Neural cell (in vitro differentiated cells): ENCODE data around the gene KLLN. TPM values are rescaled to one million over a fixed set of nuclear protein-coding genes. Genes with fewer than 3 reads are reported as not detected.
"Not testable (repeated sequence)": the region's sequence is repeated elsewhere in the genome, so short reads cannot be mapped to it uniquely, and the experiment has no call there.

Experiments
- H2AFZ ChIP-seq: fragments of 200-600, 300-800 bp; sonication (generic), shearing (Covaris generic); 2 replicates; pipeline ENCODE4 v1.6.0; 2014; ENCODE audit warnings: low read depth, mild to moderate bottlenecking, antibody characterized with exemption, low read length, moderate library complexity
- H3F3A ChIP-seq: fragments of 200-600 bp; shearing (Covaris generic); 2 replicates; pipeline ENCODE4 v1.6.1; 2016; ENCODE audit warnings: mild to moderate bottlenecking, moderate library complexity, mixed read lengths, antibody characterized with exemption, low read length; ENCODE audit not compliant: insufficient read depth, poor library complexity, severe bottlenecking
- H3K27ac ChIP-seq: fragments of 200-600, 300-800 bp; sonication (generic), shearing (Covaris generic); 2 replicates; pipeline ENCODE4 v1.5.1; 2014; ENCODE audit warnings: mild to moderate bottlenecking, low read length, moderate library complexity
- H3K27me3 ChIP-seq: fragments of 300-800, 200-600 bp; sonication (generic), shearing (Covaris generic); 2 replicates; pipeline ENCODE4 v1.6.0; 2014; ENCODE audit warnings: mild to moderate bottlenecking, low read depth, low read length, moderate library complexity; ENCODE audit not compliant: insufficient read depth
- H3K36me3 ChIP-seq: fragments of 300-800, 200-600 bp; sonication (generic), shearing (Covaris generic); 2 replicates; pipeline ENCODE4 v1.5.1; 2014; ENCODE audit warnings: mild to moderate bottlenecking, antibody characterized with exemption, low read length, moderate library complexity; ENCODE audit not compliant: insufficient read depth
- H3K4me2 ChIP-seq: fragments of 300-800, 200-600 bp; sonication (generic), shearing (Covaris generic); 2 replicates; pipeline ENCODE4 v1.6.0; 2014; ENCODE audit warnings: mild to moderate bottlenecking, low read length
- H3K4me3 ChIP-seq: fragments of 300-800, 200-600 bp; sonication (generic), shearing (Covaris generic); 2 replicates; pipeline ENCODE4 v1.5.1; 2014; ENCODE audit warnings: mild to moderate bottlenecking, low read length, moderate library complexity
- H3K79me2 ChIP-seq: fragments of 200-600 bp; shearing (Covaris generic); replicated peaks from 2 replicates; pipeline ENCODE4 v1.6.0; 2014; ENCODE audit warnings: mild to moderate bottlenecking, low read length, moderate library complexity; ENCODE audit not compliant: insufficient read depth
- H3K9ac ChIP-seq: fragments of 300-800, 200-600 bp; sonication (generic), shearing (Covaris generic); 2 replicates; pipeline ENCODE4 v1.6.1; 2016; ENCODE audit warnings: mild to moderate bottlenecking, low read length, mixed read lengths
- H3K9me2 ChIP-seq: fragments of 200-600 bp; shearing (Covaris generic); 2 replicates; pipeline ENCODE4 v1.6.1; 2016; ENCODE audit warnings: mild to moderate bottlenecking, low read length, mixed read lengths; ENCODE audit not compliant: insufficient read depth
- H3K9me3 ChIP-seq: fragments of 200-600, 300-800 bp; sonication (generic), shearing (Covaris generic); 2 replicates; pipeline ENCODE4 v1.6.1; 2016; ENCODE audit warnings: mild to moderate bottlenecking, mixed run types, low read length, moderate library complexity, mixed read lengths
- H4K20me1 ChIP-seq: fragments of 200-600 bp; shearing (Covaris generic); 2 replicates; pipeline ENCODE4 v1.6.1; 2016; ENCODE audit warnings: mild to moderate bottlenecking, mixed run types; ENCODE audit not compliant: insufficient read depth
- EP300 ChIP-seq: fragments of 450-650 bp; conservative IDR thresholded peaks from 2 replicates; pipeline ENCODE4 v1.6.1; 2014; ENCODE audit warnings: antibody characterized with exemption, mild to moderate bottlenecking, moderate library complexity; ENCODE audit not compliant: poor library complexity, severe bottlenecking
- EZH2 ChIP-seq: fragments of 200-600, 300-800 bp; shearing (Covaris generic), sonication (generic); IDR thresholded peaks from 2 replicates; pipeline ENCODE4 v1.6.1; 2014; ENCODE audit warnings: antibody characterized with exemption, low read length, borderline replicate concordance, mild to moderate bottlenecking; ENCODE audit not compliant: insufficient read depth, poor library complexity, severe bottlenecking
- MXI1 ChIP-seq: fragments of 450-650 bp; conservative IDR thresholded peaks from 2 replicates; pipeline ENCODE4 v1.6.1; 2014; ENCODE audit warnings: antibody characterized with exemption, mild to moderate bottlenecking; ENCODE audit not compliant: poor library complexity, severe bottlenecking
- POLR2AphosphoS5 ChIP-seq: IDR thresholded peaks from 2 replicates; pipeline ENCODE4 v1.6.1; 2012
- RAD21 ChIP-seq: fragments of 450-650 bp; conservative IDR thresholded peaks from 2 replicates; pipeline ENCODE4 v1.6.1; 2014; ENCODE audit warnings: antibody characterized with exemption, mild to moderate bottlenecking, moderate library complexity
- SMC3 ChIP-seq: fragments of 450-650 bp; conservative IDR thresholded peaks from 2 replicates; pipeline ENCODE4 v1.6.1; 2014; ENCODE audit warnings: antibody characterized with exemption, mild to moderate bottlenecking, moderate library complexity; ENCODE audit not compliant: poor library complexity
- TAF1 ChIP-seq: IDR thresholded peaks from 2 replicates; pipeline ENCODE4 v1.6.1; 2012; ENCODE audit warnings: low read depth
- polyA plus RNA-seq: library from polyadenylated mRNA; depleted of rRNA; stranded (reverse); fragments of >200 nt; gene quantifications from 2 replicates; pipeline ENCODE4 v1.2.3, GENCODE V29; 2014
- TF ChIP-seq, protein P1 (sequence below): fragments of 450-650 bp; IDR thresholded peaks from 2 replicates; pipeline ENCODE4 v1.5.1; 2014; ENCODE audit warnings: antibody characterized with exemption, mild to moderate bottlenecking, moderate library complexity; ENCODE audit not compliant: poor library complexity, severe bottlenecking
- TF ChIP-seq, protein P2 (sequence below): IDR thresholded peaks from 2 replicates; pipeline ENCODE4 v1.6.1; 2012; ENCODE audit warnings: borderline replicate concordance

KLLN gene
- polyA plus RNA-seq, 1 donor from 2014 or later = 0.77 TPM

DNA sequence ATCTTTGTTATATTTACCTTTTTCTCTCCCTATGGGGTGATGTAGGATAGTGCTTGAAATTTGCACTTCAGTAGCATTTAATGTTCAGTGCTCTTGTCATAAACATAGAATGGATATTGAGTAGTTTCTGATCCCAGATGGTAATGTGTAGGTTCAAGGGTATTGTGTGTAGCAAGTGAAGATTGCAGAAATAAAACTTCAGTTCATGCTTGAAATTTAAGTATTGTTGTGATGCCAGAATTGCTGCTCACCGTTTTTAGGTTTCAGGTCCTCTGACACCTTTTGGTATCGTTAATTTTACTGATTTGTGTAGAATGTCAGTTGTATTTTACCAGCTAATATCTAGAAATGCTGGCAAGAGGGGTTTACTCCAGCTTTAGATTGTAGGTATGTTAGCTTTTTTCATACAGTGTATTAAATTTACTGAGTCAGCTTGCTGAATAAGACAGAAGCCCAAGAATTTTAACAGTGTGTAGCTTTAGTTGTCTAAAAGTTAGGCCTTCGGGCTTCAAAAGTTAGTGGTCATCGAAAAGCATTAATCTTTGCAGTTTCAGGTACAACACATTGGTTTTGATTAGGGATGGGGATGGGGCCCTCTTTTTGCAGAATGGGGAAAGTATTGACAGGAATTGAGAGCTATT lies 2.0 kb upstream of the KLLN start:
- Histone ChIP-seq H3K27me3 (no peaks in the 10 kb centered on the region), H4K20me1 (peaks cover 31% of the 10 kb centered on the region), H3K36me3 (no peaks in the 10 kb centered on the region), H3K4me3 (peak overlapping the region; percentile 80), H3K9me3 (no peaks in the 10 kb centered on the region), H3K9me2 (no peaks in the 10 kb centered on the region), H3K4me2 (peak overlapping the region; percentile 81), H2AFZ (no peak overlapping the region), H3K27ac (peak overlapping the region; percentile 99), H3K79me2 (peaks cover 61% of the 10 kb centered on the region), H3F3A (peaks cover 10% of the 10 kb centered on the region), H3K9ac (peak overlapping the region; percentile 98)
- TF ChIP-seq SMC3 (no peak), MXI1 (no peak), TAF1 (no peak), EZH2 (no peak), RAD21 (no peak), EP300 (no peak), POLR2AphosphoS5 (no peak)
- TF ChIP-seq, protein P1, sequence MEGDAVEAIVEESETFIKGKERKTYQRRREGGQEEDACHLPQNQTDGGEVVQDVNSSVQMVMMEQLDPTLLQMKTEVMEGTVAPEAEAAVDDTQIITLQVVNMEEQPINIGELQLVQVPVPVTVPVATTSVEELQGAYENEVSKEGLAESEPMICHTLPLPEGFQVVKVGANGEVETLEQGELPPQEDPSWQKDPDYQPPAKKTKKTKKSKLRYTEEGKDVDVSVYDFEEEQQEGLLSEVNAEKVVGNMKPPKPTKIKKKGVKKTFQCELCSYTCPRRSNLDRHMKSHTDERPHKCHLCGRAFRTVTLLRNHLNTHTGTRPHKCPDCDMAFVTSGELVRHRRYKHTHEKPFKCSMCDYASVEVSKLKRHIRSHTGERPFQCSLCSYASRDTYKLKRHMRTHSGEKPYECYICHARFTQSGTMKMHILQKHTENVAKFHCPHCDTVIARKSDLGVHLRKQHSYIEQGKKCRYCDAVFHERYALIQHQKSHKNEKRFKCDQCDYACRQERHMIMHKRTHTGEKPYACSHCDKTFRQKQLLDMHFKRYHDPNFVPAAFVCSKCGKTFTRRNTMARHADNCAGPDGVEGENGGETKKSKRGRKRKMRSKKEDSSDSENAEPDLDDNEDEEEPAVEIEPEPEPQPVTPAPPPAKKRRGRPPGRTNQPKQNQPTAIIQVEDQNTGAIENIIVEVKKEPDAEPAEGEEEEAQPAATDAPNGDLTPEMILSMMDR = no peak
- TF ChIP-seq, protein P2, sequence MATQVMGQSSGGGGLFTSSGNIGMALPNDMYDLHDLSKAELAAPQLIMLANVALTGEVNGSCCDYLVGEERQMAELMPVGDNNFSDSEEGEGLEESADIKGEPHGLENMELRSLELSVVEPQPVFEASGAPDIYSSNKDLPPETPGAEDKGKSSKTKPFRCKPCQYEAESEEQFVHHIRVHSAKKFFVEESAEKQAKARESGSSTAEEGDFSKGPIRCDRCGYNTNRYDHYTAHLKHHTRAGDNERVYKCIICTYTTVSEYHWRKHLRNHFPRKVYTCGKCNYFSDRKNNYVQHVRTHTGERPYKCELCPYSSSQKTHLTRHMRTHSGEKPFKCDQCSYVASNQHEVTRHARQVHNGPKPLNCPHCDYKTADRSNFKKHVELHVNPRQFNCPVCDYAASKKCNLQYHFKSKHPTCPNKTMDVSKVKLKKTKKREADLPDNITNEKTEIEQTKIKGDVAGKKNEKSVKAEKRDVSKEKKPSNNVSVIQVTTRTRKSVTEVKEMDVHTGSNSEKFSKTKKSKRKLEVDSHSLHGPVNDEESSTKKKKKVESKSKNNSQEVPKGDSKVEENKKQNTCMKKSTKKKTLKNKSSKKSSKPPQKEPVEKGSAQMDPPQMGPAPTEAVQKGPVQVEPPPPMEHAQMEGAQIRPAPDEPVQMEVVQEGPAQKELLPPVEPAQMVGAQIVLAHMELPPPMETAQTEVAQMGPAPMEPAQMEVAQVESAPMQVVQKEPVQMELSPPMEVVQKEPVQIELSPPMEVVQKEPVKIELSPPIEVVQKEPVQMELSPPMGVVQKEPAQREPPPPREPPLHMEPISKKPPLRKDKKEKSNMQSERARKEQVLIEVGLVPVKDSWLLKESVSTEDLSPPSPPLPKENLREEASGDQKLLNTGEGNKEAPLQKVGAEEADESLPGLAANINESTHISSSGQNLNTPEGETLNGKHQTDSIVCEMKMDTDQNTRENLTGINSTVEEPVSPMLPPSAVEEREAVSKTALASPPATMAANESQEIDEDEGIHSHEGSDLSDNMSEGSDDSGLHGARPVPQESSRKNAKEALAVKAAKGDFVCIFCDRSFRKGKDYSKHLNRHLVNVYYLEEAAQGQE = no peak

DNA sequence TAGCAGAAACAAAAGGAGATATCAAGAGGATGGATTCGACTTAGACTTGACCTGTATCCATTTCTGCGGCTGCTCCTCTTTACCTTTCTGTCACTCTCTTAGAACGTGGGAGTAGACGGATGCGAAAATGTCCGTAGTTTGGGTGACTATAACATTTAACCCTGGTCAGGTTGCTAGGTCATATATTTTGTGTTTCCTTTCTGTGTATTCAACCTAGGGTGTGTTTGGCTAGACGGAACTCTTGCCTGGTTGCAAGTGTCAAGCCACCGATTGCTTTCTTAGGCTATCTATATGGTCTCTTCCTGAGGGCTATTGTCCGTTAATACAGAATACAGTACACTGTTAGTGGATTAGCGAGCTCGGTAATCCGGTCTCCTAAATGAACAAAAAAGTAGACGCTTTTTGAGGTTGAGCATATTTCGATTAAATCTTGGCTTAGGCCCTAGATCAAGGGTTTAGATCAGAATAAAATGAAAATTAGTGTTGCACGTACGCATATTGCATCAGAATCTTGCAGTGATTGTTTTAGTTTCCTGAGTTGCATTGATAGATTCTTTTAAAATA lies 1.2 kb upstream of the KLLN start:
- Histone ChIP-seq H2AFZ (no peak overlapping the region), H3K36me3 (no peaks in the 10 kb centered on the region), H3K4me2 (peak overlapping the region; percentile 81), H3K79me2 (peaks cover 53% of the 10 kb centered on the region), H3K9me2 (no peaks in the 10 kb centered on the region), H3F3A (peaks cover 10% of the 10 kb centered on the region), H3K9me3 (no peaks in the 10 kb centered on the region), H3K27ac (peak overlapping the region; percentile 99), H4K20me1 (peaks cover 31% of the 10 kb centered on the region), H3K9ac (peak overlapping the region; percentile 98), H3K27me3 (no peaks in the 10 kb centered on the region), H3K4me3 (peak overlapping the region; percentile 80)
- TF ChIP-seq SMC3 (peak; percentile 12), POLR2AphosphoS5 (no peak), RAD21 (peak; percentile 23)

DNA sequence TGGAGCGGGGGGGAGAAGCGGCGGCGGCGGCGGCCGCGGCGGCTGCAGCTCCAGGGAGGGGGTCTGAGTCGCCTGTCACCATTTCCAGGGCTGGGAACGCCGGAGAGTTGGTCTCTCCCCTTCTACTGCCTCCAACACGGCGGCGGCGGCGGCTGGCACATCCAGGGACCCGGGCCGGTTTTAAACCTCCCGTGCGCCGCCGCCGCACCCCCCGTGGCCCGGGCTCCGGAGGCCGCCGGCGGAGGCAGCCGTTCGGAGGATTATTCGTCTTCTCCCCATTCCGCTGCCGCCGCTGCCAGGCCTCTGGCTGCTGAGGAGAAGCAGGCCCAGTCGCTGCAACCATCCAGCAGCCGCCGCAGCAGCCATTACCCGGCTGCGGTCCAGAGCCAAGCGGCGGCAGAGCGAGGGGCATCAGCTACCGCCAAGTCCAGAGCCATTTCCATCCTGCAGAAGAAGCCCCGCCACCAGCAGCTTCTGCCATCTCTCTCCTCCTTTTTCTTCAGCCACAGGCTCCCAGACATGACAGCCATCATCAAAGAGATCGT lies 690 bp upstream of the KLLN start:
- H3K36me3 ChIP-seq, H3K9me3 ChIP-seq, H3K27me3 ChIP-seq, H3K4me2 ChIP-seq, H2AFZ ChIP-seq, H3K9me2 ChIP-seq: not testable (repeated sequence)
- H3F3A ChIP-seq = peaks cover 10% of the 10 kb centered on the region
- peaks cover 31% of the 10 kb centered on the region for H4K20me1 ChIP-seq
- H3K27ac ChIP-seq = peak overlapping the region; percentile 99
- peaks cover 48% of the 10 kb centered on the region for H3K79me2 ChIP-seq
- peak overlapping the region; percentile 98 for H3K9ac ChIP-seq
- peak overlapping the region; percentile 80 for H3K4me3 ChIP-seq
